Panc1 (cell line): ENCODE measurements around the gene RSRC2. TPM values are rescaled to one million over a fixed set of nuclear protein-coding genes. Genes with fewer than 3 reads are reported as not detected.
"Not testable (repeated sequence)": the region's sequence is repeated elsewhere in the genome, so short reads cannot be mapped to it uniquely, and the experiment has no call there.

Experiments used
- ATAC-seq: fragments of 200-7000 bp; cut with Tn5 transposase; 2 replicates; pipeline ENCODE4 v1.9.1; 2020; ENCODE audit warnings: mild to moderate bottlenecking, moderate library complexity
- BruUV-seq: library from RNA; stranded (reverse); fragments of 400-500 nt; replicated peaks from 2 replicates; lab custom pipeline; 2021; lab: Mats Ljungman, UMichigan
- CTCF ChIA-PET: fragments of 300-600 bp; sonication (Branson Sonifier 250); formaldehyde crosslinking; loops from one replicate; lab custom pipeline; 2022; ENCODE audit warnings: antibody characterized with exemption; lab: Charles Lee
- POLR2A ChIA-PET: fragments of 300-600 bp; sonication (Branson Sonifier 250); formaldehyde crosslinking; loops from one replicate; lab custom pipeline; 2022; ENCODE audit warnings: antibody characterized with exemption; lab: Charles Lee
- DNase-seq: peaks from one replicate; pipeline ENCODE4 v3.0.0-alpha.2; 2010; ENCODE audit warnings: low read depth, low spot score
- H3K27ac ChIP-seq: 2 replicates; pipeline ENCODE4 v1.5.1; 2011; ENCODE audit warnings: mild to moderate bottlenecking, low read length, inconsistent platforms
- H3K27me3 ChIP-seq: fragments of 200-500 bp; sonication (Bioruptor generic); 2 replicates; pipeline ENCODE4 v1.6.0; 2014; ENCODE audit warnings: low read length, inconsistent platforms; ENCODE audit not compliant: control insufficient read depth, insufficient read depth
- H3K36me3 ChIP-seq: fragments of 200-500 bp; sonication (Bioruptor generic); 2 replicates; pipeline ENCODE4 v1.5.1; 2014; ENCODE audit warnings: inconsistent platforms, mild to moderate bottlenecking, low read length, moderate library complexity; ENCODE audit not compliant: control insufficient read depth, insufficient read depth
- H3K4me1 ChIP-seq: 2 replicates; pipeline ENCODE4 v1.5.1; 2011; ENCODE audit warnings: inconsistent platforms, mild to moderate bottlenecking, low read length, moderate library complexity; ENCODE audit not compliant: control insufficient read depth, insufficient read depth
- H3K4me3 ChIP-seq, 2 experiments: 2 replicates each; pipeline ENCODE4 v1.5.1; 2011 to 2012; ENCODE audit warnings: low read depth in 2 of 2, low read length in 2 of 2, mild to moderate bottlenecking in 2 of 2, inconsistent platforms in 1 of 2, moderate library complexity in 1 of 2
- H3K9me3 ChIP-seq: fragments of 200-500 bp; sonication (Bioruptor generic); 2 replicates; pipeline ENCODE4 v1.5.1; 2014; ENCODE audit warnings: low read depth, mild to moderate bottlenecking, inconsistent platforms, low read length, moderate library complexity; ENCODE audit not compliant: control insufficient read depth, insufficient read depth
- POLR2AphosphoS5 ChIP-seq: IDR thresholded peaks from 2 replicates; pipeline ENCODE4 v1.6.1; 2012; ENCODE audit warnings: mild to moderate bottlenecking, low read depth, low read length, moderate library complexity
- SIN3A ChIP-seq: IDR thresholded peaks from 2 replicates; pipeline ENCODE4 v1.6.1; 2012; ENCODE audit warnings: low read depth, mild to moderate bottlenecking, low read length, moderate library complexity, borderline replicate concordance; ENCODE audit not compliant: insufficient read depth
- TCF7L2 ChIP-seq: IDR thresholded peaks from 2 replicates; pipeline ENCODE4 v1.6.1; 2011; ENCODE audit warnings: mild to moderate bottlenecking, low read depth, low read length, inconsistent platforms
- in situ Hi-C: cut with HindIII; loops from 2 replicates; pipeline ENCODE4 v1.10.0; 2016; ENCODE audit warnings: low sequenced_read_pairs, low pct_unique_long_range_greater_than_20kb
- intact Hi-C: fragments of 100-400 bp; cut with micrococcal nuclease; formaldehyde crosslinking; loops from one replicate; pipeline ENCODE4 v1.10.0; 2022; ENCODE audit not compliant: unreplicated experiment
- total RNA-seq: library from RNA; stranded (reverse); gene quantifications from one replicate; pipeline ENCODE4 v1.2.1, GENCODE V29; 2021; ENCODE audit not compliant: unreplicated experiment
- TF ChIP-seq, protein P1 (sequence below): fragments of 450-650 bp; IDR thresholded peaks from 2 replicates; pipeline ENCODE4 v1.5.1; 2017; ENCODE audit warnings: mild to moderate bottlenecking
- TF ChIP-seq, protein P2 (sequence below), 2 experiments: IDR thresholded peaks; 2 replicates each; pipeline ENCODE4 v1.6.1; 2011 to 2012; ENCODE audit warnings: low read depth in 2 of 2, control low read depth in 1 of 2, low read length in 1 of 2, mild to moderate bottlenecking in 1 of 2, moderate library complexity in 1 of 2; ENCODE audit not compliant: insufficient read depth in 1 of 2

RSRC2 gene
- total RNA-seq, 1 experiment from 2014 or later = 57.8 TPM

DNA sequence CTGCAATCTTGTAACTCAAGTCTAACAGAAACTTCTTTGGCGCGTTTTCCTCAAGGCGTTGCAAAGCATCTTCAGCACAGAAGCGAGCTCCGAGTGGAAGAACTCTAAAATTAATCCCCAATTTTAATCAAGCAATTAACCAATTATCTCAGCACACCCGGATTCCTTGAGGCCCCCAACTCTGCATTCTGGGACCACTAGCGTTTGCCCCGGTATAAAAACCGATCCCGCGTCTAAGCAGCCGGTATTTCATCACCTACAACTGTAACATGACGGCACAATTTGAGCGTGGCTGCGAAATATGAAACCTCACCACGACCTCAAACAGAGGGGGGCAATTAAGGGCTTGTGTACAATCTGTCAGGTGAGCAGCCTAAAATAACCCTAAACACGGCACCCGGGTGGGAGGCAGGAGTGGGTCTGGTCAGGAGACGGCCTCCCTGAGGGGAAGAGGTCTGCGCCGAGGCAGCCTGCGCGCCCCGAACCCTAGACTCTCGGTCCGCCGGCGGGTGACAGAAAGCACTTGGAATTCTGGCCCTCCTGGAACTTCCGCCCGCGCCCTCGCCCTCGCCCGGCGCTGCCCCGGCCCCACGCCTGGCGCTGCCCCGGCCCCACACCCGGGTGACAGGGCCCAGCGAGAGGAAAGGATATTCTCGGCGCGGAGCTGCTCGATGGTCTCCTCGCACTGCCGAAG lies 26.6 kb downstream of the RSRC2 start:
- Histone ChIP-seq H3K4me1 (peaks cover 6% of the 10 kb centered on the region), H3K27me3 (no peaks in the 10 kb centered on the region), H3K27ac (peak overlapping the region; percentile 96), H3K36me3 (peaks cover 12% of the 10 kb centered on the region), H3K4me3 (peak overlapping the region; percentile 72 to 88), H3K9me3 (no peaks in the 10 kb centered on the region)
- TF ChIP-seq POLR2AphosphoS5 (no peak), TCF7L2 (no peak), SIN3A (no peak)
- TF ChIP-seq, protein P1, sequence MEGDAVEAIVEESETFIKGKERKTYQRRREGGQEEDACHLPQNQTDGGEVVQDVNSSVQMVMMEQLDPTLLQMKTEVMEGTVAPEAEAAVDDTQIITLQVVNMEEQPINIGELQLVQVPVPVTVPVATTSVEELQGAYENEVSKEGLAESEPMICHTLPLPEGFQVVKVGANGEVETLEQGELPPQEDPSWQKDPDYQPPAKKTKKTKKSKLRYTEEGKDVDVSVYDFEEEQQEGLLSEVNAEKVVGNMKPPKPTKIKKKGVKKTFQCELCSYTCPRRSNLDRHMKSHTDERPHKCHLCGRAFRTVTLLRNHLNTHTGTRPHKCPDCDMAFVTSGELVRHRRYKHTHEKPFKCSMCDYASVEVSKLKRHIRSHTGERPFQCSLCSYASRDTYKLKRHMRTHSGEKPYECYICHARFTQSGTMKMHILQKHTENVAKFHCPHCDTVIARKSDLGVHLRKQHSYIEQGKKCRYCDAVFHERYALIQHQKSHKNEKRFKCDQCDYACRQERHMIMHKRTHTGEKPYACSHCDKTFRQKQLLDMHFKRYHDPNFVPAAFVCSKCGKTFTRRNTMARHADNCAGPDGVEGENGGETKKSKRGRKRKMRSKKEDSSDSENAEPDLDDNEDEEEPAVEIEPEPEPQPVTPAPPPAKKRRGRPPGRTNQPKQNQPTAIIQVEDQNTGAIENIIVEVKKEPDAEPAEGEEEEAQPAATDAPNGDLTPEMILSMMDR = no peak
- TF ChIP-seq, protein P2, sequence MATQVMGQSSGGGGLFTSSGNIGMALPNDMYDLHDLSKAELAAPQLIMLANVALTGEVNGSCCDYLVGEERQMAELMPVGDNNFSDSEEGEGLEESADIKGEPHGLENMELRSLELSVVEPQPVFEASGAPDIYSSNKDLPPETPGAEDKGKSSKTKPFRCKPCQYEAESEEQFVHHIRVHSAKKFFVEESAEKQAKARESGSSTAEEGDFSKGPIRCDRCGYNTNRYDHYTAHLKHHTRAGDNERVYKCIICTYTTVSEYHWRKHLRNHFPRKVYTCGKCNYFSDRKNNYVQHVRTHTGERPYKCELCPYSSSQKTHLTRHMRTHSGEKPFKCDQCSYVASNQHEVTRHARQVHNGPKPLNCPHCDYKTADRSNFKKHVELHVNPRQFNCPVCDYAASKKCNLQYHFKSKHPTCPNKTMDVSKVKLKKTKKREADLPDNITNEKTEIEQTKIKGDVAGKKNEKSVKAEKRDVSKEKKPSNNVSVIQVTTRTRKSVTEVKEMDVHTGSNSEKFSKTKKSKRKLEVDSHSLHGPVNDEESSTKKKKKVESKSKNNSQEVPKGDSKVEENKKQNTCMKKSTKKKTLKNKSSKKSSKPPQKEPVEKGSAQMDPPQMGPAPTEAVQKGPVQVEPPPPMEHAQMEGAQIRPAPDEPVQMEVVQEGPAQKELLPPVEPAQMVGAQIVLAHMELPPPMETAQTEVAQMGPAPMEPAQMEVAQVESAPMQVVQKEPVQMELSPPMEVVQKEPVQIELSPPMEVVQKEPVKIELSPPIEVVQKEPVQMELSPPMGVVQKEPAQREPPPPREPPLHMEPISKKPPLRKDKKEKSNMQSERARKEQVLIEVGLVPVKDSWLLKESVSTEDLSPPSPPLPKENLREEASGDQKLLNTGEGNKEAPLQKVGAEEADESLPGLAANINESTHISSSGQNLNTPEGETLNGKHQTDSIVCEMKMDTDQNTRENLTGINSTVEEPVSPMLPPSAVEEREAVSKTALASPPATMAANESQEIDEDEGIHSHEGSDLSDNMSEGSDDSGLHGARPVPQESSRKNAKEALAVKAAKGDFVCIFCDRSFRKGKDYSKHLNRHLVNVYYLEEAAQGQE (IDR thresholded peaks at IDR 0.05; ENCODE audit: insufficient read depth in 1 of 2, low read depth in 2 of 2, low read length in 1 of 2) = no peak
- in situ Hi-C loops = no loop called here
- CTCF ChIA-PET = no interaction called here
- POLR2A ChIA-PET = interaction anchor here (1.0 to 1.6 kb wide), 2 partner anchors 94 to 101 kb away, joined by 3 to 4 read pairs; no protein-coding TSS in a partner anchor
- ATAC-seq (peak; percentile 33), DNase-seq (no peak)
- intact Hi-C loops = no loop called here
- no TSS peak for BruUV-seq

DNA sequence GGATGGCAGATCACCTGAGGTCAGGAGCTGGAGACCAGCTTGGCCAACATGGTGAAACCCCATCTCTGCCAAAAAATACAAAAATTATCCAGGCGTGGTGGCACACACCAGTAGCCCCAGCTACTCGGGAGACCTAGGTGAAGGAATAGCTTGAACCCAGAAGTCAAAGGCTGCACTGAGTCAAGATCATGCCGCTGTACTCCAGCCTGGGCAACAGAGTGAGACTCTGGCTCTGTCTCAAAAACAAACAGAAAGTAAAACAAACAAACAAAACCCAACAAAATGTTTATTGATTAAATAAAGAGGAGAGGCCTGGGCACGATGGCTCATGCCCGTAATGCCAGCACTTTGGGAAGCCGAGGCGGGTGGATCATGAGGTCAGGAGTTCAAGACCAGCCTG lies 31.5 kb downstream of the RSRC2 start:
- peak; percentile 18; the same call in 1 of the 2 replicates for ATAC-seq
- no peak overlapping the region for H3K27ac ChIP-seq
- no peaks in the 10 kb centered on the region; the same call in 1 of the 2 replicates for H3K4me1 ChIP-seq
- POLR2A ChIA-PET = no interaction called here
- no peaks in the 10 kb centered on the region for H3K9me3 ChIP-seq
- no peak overlapping the region for H3K4me3 ChIP-seq
- TF ChIP-seq, protein P2 (IDR thresholded peaks at IDR 0.05; ENCODE audit: insufficient read depth in 1 of 2, low read depth in 2 of 2, low read length in 1 of 2) = no peak
- no peak for TF ChIP-seq TCF7L2
- no peak for TF ChIP-seq SIN3A
- BruUV-seq = no TSS peak
- no peak for DNase-seq
- in situ Hi-C loops (no loop called here), intact Hi-C loops (no loop called here)
- CTCF ChIA-PET = interaction anchor here (0.6 kb wide), 1 partner anchor 97 kb away, joined by 4 read pairs; no protein-coding TSS in a partner anchor
- peaks cover 13% of the 10 kb centered on the region for H3K36me3 ChIP-seq
- H3K27me3 ChIP-seq = no peaks in the 10 kb centered on the region

DNA sequence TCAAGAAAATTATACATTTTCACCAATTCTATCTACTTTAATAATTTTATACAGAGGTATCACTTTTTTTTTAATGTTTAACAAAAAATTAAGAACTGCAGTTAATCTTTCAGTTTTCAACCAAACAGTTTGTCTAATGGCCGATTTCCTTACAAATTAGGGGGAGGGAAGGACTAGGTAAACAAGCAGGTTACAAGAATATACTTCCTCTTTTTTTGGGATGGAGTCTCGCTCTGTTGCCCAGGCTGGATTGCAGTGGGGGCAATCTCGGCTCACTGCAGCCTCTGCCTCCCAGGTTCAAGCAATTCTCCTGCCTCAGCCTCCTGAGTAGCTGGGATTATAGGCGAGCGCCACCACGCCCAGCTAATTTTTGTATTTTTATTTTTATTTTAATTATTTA lies 33.5 kb downstream of the RSRC2 start:
- ATAC-seq, H3K4me3 ChIP-seq, BruUV-seq, POLR2A ChIA-PET, in situ Hi-C loops, CTCF ChIA-PET, DNase-seq, H3K27ac ChIP-seq, H3K27me3 ChIP-seq, H3K9me3 ChIP-seq, intact Hi-C loops, H3K4me1 ChIP-seq: not testable (repeated sequence)
- H3K36me3 ChIP-seq = peaks cover 29% of the 10 kb centered on the region
